ENCODE measurements around the gene DMXL2.

DMXL2 gene, protein sequence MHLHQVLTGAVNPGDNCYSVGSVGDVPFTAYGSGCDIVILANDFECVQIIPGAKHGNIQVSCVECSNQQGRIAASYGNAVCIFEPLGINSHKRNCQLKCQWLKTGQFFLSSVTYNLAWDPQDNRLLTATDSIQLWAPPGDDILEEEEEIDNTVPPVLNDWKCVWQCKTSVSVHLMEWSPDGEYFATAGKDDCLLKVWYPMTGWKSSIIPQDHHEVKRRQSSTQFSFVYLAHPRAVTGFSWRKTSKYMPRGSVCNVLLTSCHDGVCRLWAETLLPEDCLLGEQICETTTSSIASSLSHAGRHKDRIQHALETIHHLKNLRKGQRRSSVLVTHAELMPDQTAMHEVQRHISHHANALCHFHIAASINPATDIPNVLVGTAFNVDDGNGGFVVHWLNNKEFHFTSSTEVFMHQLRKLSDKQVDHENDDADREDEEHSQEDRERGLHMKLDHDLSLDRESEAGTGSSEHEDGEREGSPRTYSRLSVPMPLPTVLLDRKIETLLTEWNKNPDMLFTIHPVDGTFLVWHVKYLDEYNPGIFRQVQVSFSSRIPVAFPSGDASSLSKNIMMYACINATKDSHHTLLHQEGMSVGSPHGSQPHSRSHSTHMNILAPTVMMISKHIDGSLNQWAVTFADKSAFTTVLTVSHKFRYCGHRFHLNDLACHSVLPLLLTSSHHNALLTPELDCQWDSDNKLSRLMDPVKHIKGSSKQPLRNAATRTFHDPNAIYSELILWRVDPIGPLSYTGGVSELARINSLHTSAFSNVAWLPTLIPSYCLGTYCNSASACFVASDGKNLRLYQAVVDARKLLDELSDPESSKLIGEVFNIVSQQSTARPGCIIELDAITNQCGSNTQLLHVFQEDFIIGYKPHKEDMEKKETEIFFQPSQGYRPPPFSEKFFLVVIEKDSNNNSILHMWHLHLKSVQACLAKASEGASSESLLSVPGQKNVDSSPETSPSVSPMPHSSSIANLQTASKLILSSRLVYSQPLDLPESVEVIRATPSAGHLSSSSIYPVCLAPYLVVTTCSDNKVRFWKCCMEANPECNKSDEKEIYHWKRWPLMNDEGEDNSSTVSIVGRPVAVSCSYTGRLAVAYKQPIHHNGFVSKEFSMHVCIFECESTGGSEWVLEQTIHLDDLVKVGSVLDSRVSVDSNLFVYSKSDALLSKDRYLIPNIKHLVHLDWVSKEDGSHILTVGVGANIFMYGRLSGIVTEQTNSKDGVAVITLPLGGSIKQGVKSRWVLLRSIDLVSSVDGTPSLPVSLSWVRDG (N-terminal part only)

DNA sequence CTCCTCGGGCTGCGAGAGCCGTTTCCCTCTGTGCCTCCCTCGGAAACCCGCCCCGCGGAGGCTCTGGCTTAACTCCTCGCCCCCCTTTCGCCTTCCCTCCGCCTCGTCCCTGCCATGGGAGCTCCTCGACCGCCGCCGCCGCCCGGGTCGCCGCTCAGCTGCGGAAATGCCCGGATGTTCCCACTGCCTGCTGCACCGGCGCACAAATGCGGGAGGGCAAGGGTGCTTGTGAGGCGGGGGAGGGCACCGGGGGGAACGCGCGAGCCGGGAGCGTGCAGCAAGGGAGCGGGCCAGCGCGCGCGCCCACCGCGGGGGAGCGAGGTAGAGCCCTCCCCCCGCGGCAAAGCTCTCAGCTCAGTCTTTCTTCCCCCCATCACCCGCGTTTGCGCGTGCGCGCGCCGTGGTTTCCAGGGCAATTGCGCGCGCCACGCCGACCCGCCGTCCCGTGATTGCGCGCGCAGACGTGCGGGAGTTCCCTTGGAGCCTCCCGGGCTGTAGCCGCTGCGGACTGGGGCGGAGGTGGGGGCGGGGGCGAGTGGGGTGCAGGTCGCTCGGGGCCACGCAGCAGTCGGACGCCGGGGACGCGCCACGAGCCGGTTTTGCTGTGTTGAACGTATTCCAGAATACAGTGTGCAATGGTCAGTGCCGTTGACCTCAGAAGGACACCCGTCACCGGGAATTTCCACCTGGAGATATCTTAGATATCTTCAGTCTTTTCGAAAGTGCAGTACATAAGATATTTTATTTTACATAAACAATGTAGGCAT is at the start of gene DMXL2:
DMXL2 (minus strand) TSS at position 168 of the 767 bp plus-strand sequence. CDS start 226 bp downstream, outside the sequence.
- peak; percentile 54 for DNase-seq (ENCODE audit: extremely low read depth, low read depth)
- TF ChIP-seq, protein P1, sequence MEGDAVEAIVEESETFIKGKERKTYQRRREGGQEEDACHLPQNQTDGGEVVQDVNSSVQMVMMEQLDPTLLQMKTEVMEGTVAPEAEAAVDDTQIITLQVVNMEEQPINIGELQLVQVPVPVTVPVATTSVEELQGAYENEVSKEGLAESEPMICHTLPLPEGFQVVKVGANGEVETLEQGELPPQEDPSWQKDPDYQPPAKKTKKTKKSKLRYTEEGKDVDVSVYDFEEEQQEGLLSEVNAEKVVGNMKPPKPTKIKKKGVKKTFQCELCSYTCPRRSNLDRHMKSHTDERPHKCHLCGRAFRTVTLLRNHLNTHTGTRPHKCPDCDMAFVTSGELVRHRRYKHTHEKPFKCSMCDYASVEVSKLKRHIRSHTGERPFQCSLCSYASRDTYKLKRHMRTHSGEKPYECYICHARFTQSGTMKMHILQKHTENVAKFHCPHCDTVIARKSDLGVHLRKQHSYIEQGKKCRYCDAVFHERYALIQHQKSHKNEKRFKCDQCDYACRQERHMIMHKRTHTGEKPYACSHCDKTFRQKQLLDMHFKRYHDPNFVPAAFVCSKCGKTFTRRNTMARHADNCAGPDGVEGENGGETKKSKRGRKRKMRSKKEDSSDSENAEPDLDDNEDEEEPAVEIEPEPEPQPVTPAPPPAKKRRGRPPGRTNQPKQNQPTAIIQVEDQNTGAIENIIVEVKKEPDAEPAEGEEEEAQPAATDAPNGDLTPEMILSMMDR (IDR thresholded peaks at IDR 0.05; ENCODE audit: low read depth, low read length) = no peak

DNA sequence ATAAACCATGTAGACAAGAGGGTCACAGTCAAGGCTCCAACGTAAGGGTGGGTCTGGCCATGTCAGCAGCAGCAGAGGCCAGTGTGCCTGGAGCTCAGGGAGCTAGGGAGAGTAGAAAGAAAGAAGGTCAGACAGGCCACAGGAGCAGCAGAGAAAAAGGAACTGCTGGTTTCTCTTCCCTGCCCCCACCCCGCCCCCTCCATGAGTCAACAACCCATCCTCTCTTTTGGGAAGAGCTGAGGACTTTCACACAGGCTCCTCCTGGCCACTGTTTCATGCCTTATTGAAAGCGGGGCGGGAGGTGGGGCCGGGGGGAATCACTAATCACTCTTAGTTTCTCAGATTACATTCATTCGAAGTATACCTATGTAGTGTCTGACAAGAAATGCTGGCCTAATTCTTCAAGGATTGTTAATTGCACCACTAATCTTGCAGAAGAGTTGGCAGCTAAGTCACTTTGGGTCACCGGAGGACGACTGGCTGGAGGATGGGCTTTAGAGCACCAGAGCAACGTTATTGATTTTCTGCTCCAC is 49.6 kb upstream of the DMXL2 start:
- TF ChIP-seq, protein P1 (IDR thresholded peaks at IDR 0.05; ENCODE audit: low read depth, low read length) = no peak
- no peak for DNase-seq (ENCODE audit: extremely low read depth, low read depth)

DNA sequence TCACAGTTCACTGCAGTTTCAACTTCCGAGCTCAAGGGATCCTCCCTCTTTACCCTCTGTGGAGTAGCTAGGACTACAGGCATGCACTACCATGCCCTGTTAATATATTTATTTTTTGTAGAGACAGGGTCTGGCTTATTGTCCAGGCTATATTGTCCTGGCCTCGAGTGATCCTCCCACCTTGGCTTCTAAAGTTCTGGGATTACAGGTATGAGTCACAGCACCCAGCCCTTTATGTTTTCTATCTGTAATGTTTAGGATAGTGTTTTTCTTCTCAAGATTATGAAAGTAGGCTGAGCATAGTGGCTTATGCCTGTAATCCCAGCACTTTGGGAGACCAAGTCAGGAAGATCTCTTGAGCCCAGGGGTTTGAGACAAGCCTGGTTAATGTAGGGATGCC is 46.8 kb upstream of the DMXL2 start:
- no peak for DNase-seq (ENCODE audit: extremely low read depth, low read depth)
- TF ChIP-seq, protein P1 (IDR thresholded peaks at IDR 0.05; ENCODE audit: low read depth, low read length) = no peak

DNA sequence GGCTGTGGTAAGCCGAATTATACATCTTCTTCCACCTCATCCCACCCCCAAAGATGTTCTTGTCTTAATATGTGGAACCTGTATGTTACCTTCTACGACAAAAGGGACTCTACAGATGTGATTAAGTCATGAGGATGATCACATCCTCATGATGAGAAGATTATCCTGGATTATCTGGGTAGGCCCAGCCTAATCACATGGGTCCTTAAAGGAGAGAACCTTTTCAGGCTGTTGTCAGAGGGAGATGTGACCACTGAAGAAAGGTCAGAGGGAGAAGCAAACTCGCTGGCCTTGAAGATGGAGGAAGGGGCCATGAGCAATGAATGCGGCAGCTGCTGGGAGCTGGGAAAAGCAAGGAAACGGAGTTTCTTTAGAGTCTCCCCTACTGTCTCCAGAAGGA is 45.9 kb upstream of the DMXL2 start:
- no peak for DNase-seq (ENCODE audit: extremely low read depth, low read depth)

DNA sequence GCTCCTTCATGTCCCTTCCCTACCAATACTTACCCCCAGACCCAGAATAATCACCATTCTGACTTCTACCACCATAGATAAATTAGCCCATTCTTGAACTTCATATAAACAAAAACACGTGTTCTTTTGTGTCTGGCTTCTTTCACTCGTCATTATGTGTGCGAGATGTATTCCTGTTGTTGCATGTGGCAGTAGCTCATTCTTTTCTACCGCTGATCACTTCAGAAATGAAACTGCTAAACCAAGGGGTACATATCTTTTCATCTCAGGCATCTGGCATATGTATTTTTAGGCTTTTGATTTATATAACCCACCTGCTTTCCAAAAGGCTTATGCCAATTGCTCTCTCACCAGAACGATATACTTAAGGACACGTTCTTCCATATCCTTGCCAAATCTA is 44.9 kb upstream of the DMXL2 start:
- TF ChIP-seq, protein P1 (IDR thresholded peaks at IDR 0.05; ENCODE audit: low read depth, low read length) = no peak
- no peak for DNase-seq (ENCODE audit: extremely low read depth, low read depth)

More for the DNA sequence above, 45.9 kb upstream of the DMXL2 start:
- TF ChIP-seq, protein P1 (IDR thresholded peaks at IDR 0.05; ENCODE audit: low read depth, low read length) = no peak

DNA sequence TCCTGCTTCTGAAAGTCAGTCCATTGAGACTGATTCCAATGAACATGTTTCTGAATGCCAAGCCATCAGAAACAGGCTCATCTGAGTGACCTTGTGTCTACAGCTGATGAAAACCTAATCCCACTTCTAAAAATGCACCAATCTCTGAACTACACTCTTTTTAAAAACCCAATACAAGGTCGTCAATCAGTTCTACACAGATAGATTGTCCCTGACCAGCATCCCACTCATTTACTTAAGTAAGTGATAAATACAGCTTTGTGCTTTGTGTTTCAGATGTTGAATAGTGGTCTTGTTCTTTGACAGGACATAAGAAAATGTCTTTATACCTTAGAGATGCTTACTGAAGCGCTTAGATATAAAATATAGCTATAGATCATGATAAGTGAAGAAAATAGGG is 38.5 kb upstream of the DMXL2 start:
- TF ChIP-seq, protein P1 (IDR thresholded peaks at IDR 0.05; ENCODE audit: low read depth, low read length) = no peak
- no peak for DNase-seq (ENCODE audit: extremely low read depth, low read depth)
